Effector memory CD4-positive, alpha-beta T cell (primary cell): ENCODE results near the gene PRR12.

ENCODE experiments used
- DNase-seq, 3 donors: peaks; one replicate each; pipeline ENCODE4 v3.0.0-alpha.2; 2020
- H3K27ac ChIP-seq: 2 replicates; pipeline ENCODE4 v1.7.0; 2013; ENCODE audit warnings: mild to moderate bottlenecking, low read length, moderate library complexity; ENCODE audit not compliant: insufficient read depth, poor library complexity, severe bottlenecking
- H3K27me3 ChIP-seq: replicated peaks from 2 replicates; pipeline ENCODE4 v1.7.0; 2013; ENCODE audit warnings: mild to moderate bottlenecking, low read length; ENCODE audit not compliant: insufficient read depth, control insufficient read depth, poor library complexity, severe bottlenecking
- H3K36me3 ChIP-seq: 2 replicates; pipeline ENCODE4 v1.7.0; 2013; ENCODE audit warnings: mild to moderate bottlenecking, low read length, moderate library complexity; ENCODE audit not compliant: control insufficient read depth, insufficient read depth
- H3K4me1 ChIP-seq: 2 replicates; pipeline ENCODE4 v1.7.0; 2013; ENCODE audit warnings: low read length, mild to moderate bottlenecking; ENCODE audit not compliant: control insufficient read depth, insufficient read depth, poor library complexity, severe bottlenecking
- H3K4me3 ChIP-seq: 2 replicates; pipeline ENCODE4 v1.7.0; 2013; ENCODE audit warnings: low read length, low read depth, mild to moderate bottlenecking; ENCODE audit not compliant: insufficient read depth, poor library complexity, severe bottlenecking
- H3K9me3 ChIP-seq: 2 replicates; pipeline ENCODE4 v1.7.0; 2013; ENCODE audit warnings: mild to moderate bottlenecking, low read length, moderate library complexity; ENCODE audit not compliant: control insufficient read depth

PRR12 gene

GRCh38 chr19:49564616-49565045 lies 26.4 kb upstream of the PRR12 start:
- Histone ChIP-seq H3K9me3 (no peaks in the 10 kb centered on the region), H3K4me1 (peaks cover 82% of the 10 kb centered on the region), H3K27me3 (no peaks in the 10 kb centered on the region), H3K4me3 (no peak overlapping the region), H3K27ac (peak overlapping the region; percentile 69), H3K36me3 (no peaks in the 10 kb centered on the region)
- DNase-seq = no peak

GRCh38 chr19:49565261-49565660 lies 25.7 kb upstream of the PRR12 start:
- Histone ChIP-seq H3K4me1 (peaks cover 81% of the 10 kb centered on the region), H3K36me3 (no peaks in the 10 kb centered on the region), H3K4me3 (no peak overlapping the region), H3K27me3 (no peaks in the 10 kb centered on the region), H3K9me3 (no peaks in the 10 kb centered on the region), H3K27ac (peak overlapping the region; percentile 69)
- DNase-seq = no peak

GRCh38 chr19:49566302-49566701 lies 24.7 kb upstream of the PRR12 start:
- no peak for DNase-seq
- peaks cover 79% of the 10 kb centered on the region for H3K4me1 ChIP-seq
- H3K9me3 ChIP-seq = no peaks in the 10 kb centered on the region
- peak overlapping the region; percentile 60 for H3K27ac ChIP-seq
- no peaks in the 10 kb centered on the region for H3K36me3 ChIP-seq
- H3K4me3 ChIP-seq = no peak overlapping the region
- no peaks in the 10 kb centered on the region for H3K27me3 ChIP-seq

GRCh38 chr19:49567861-49568441 lies 23.0 kb upstream of the PRR12 start:
- peak; percentile 69 to 79 (median 70) for DNase-seq
- no peaks in the 10 kb centered on the region for H3K9me3 ChIP-seq
- peaks cover 2% of the 10 kb centered on the region for H3K36me3 ChIP-seq
- no peak overlapping the region for H3K4me3 ChIP-seq
- H3K27me3 ChIP-seq = no peaks in the 10 kb centered on the region
- H3K27ac ChIP-seq = peak overlapping the region; percentile 71
- H3K4me1 ChIP-seq = peaks cover 66% of the 10 kb centered on the region

GRCh38 chr19:49570138-49570856 lies 20.7 kb upstream of the PRR12 start:
- Histone ChIP-seq H3K36me3 (peaks cover 16% of the 10 kb centered on the region), H3K27ac (no peak overlapping the region), H3K9me3 (no peaks in the 10 kb centered on the region), H3K4me3 (no peak overlapping the region), H3K4me1 (peaks cover 43% of the 10 kb centered on the region), H3K27me3 (no peaks in the 10 kb centered on the region)
- DNase-seq = peak; percentile 44 to 64 (median 57)

GRCh38 chr19:49570997-49571676 lies 19.8 kb upstream of the PRR12 start:
- Histone ChIP-seq H3K4me3 (no peak overlapping the region), H3K4me1 (peaks cover 35% of the 10 kb centered on the region), H3K36me3 (peaks cover 21% of the 10 kb centered on the region), H3K27ac (no peak overlapping the region), H3K9me3 (no peaks in the 10 kb centered on the region), H3K27me3 (no peaks in the 10 kb centered on the region)
- no peak for DNase-seq

GRCh38 chr19:49573009-49573408 lies 18.0 kb upstream of the PRR12 start:
- no peak for DNase-seq
- H3K9me3 ChIP-seq = no peaks in the 10 kb centered on the region
- H3K36me3 ChIP-seq = peaks cover 21% of the 10 kb centered on the region
- H3K4me1 ChIP-seq = peaks cover 21% of the 10 kb centered on the region
- no peak overlapping the region for H3K27ac ChIP-seq
- no peaks in the 10 kb centered on the region for H3K27me3 ChIP-seq
- H3K4me3 ChIP-seq = no peak overlapping the region

- Histone ChIP-seq H3K9me3 (no peaks in the 10 kb centered on the region), H3K4me3 (no peak overlapping the region), H3K27ac (no peak overlapping the region), H3K27me3 (no peaks in the 10 kb centered on the region), H3K36me3 (peaks cover 21% of the 10 kb centered on the region), H3K4me1 (peaks cover 18% of the 10 kb centered on the region)
- DNase-seq = no peak
Observed at GRCh38 chr19:49573425-49573824, 17.6 kb upstream of the PRR12 start.

GRCh38 chr19:49574206-49574755 lies 16.7 kb upstream of the PRR12 start:
- Histone ChIP-seq H3K27me3 (no peaks in the 10 kb centered on the region), H3K9me3 (no peaks in the 10 kb centered on the region), H3K4me3 (no peak overlapping the region), H3K36me3 (peaks cover 21% of the 10 kb centered on the region), H3K27ac (no peak overlapping the region), H3K4me1 (peaks cover 21% of the 10 kb centered on the region)
- no peak for DNase-seq

- no peaks in the 10 kb centered on the region for H3K9me3 ChIP-seq
- DNase-seq = no peak
- H3K27ac ChIP-seq = peak overlapping the region; percentile 68
- peaks cover 11% of the 10 kb centered on the region for H3K36me3 ChIP-seq
- H3K4me1 ChIP-seq = peaks cover 18% of the 10 kb centered on the region
- H3K4me3 ChIP-seq = no peak overlapping the region
- H3K27me3 ChIP-seq = no peaks in the 10 kb centered on the region
Observed at GRCh38 chr19:49579193-49579592, 11.8 kb upstream of the PRR12 start.
